Calu3 (cell line): ENCODE measurements around the gene EFCAB13. TPM values are rescaled to one million over a fixed set of nuclear protein-coding genes. Genes with fewer than 3 reads are reported as not detected.

Experiments
- BruUV-seq: library from RNA; stranded (reverse); fragments of 400-500 nt; replicated peaks from 2 replicates; lab custom pipeline; 2021; lab: Mats Ljungman, UMichigan
- CTCF ChIA-PET: fragments of 300-600 bp; sonication (Branson Sonifier 250); formaldehyde crosslinking; loops from one replicate; lab custom pipeline; 2022; ENCODE audit warnings: antibody characterized with exemption; lab: Charles Lee
- DNase-seq: peaks from one replicate; pipeline ENCODE4 v3.0.0; 2022
- H3K27ac Mint-ChIP-seq: one replicate; pipeline ENCODE4 v1.8.0; 2022; ENCODE audit warnings: mixed read lengths; ENCODE audit not compliant: unreplicated experiment
- H3K27me3 Mint-ChIP-seq: one replicate; pipeline ENCODE4 v1.8.0; 2022; ENCODE audit warnings: mixed read lengths; ENCODE audit not compliant: unreplicated experiment
- H3K36me3 Mint-ChIP-seq: one replicate; pipeline ENCODE4 v1.8.0; 2022; ENCODE audit warnings: mild to moderate bottlenecking, moderate library complexity, mixed read lengths; ENCODE audit not compliant: insufficient read depth, unreplicated experiment
- H3K4me1 Mint-ChIP-seq: one replicate; pipeline ENCODE4 v1.8.0; 2022; ENCODE audit warnings: mild to moderate bottlenecking, low read depth, mixed read lengths; ENCODE audit not compliant: unreplicated experiment
- H3K4me3 Mint-ChIP-seq: one replicate; pipeline ENCODE4 v1.8.0; 2022; ENCODE audit warnings: mild to moderate bottlenecking, low read depth, moderate library complexity, mixed read lengths; ENCODE audit not compliant: unreplicated experiment
- H3K9me3 Mint-ChIP-seq: one replicate; pipeline ENCODE4 v1.8.0; 2022; ENCODE audit warnings: low read depth, mixed read lengths; ENCODE audit not compliant: unreplicated experiment
- intact Hi-C: fragments of 100-400 bp; cut with micrococcal nuclease; formaldehyde crosslinking; loops from one replicate; pipeline ENCODE4 v1.10.0; 2022; ENCODE audit not compliant: unreplicated experiment
- total RNA-seq: library from RNA; stranded (reverse); gene quantifications from 2 replicates; pipeline ENCODE4 v1.2.3, GENCODE V29; 2022
- TF ChIP-seq, protein P1 (sequence below): fragments of 200-600 bp; IDR thresholded peaks from one replicate; pipeline ENCODE4 v1.8.0; 2022; ENCODE audit warnings: antibody characterized with exemption; ENCODE audit not compliant: unreplicated experiment

EFCAB13 gene
- total RNA-seq, 1 experiment from 2014 or later = 21.5 TPM

DNA sequence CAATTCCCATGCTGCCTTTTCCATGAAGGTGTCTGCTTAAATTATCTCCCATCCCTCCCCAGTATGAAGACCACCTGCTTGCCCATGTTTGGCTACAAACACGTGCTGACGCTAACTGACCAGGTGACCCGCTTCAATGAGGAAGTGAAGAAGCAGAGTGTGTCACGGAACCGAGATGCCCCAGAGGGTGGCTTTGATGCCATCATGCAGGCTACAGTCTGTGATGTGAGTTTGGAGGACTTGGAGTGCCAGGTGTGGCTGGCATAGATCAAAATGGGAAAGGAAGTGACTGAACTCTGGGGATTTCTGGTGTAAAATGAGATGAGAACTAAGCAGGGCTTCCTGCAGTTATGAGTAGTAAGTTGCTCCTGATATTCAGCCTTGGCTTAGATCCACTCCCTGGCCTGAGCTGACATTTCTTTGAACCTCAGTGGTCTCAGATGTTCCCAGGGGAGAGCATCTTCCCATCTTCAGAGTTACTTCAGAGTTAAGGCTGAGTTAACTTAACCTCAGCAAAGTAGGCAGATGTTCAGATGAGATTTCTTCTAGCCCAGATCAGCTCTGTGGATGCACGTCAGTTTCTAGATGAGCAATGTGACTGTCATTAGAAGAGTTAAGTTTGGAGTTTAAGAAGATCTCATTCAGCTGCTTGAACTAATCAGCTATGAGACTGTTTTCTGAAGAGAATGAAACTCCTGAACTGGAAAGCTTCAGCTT, 37.4 kb upstream of the EFCAB13 start:
- Mint-ChIP-seq H3K9me3 (no peaks in the 10 kb centered on the region), H3K27me3 (peaks cover 51% of the 10 kb centered on the region), H3K4me1 (peaks cover 14% of the 10 kb centered on the region), H3K4me3 (no peak overlapping the region), H3K27ac (no peak overlapping the region), H3K36me3 (no peaks in the 10 kb centered on the region)
- intact Hi-C loops = no loop called here
- CTCF ChIA-PET = interaction anchor here (1.4 kb wide), 1 partner anchor 37 kb away, joined by 3 read pairs; no protein-coding TSS in a partner anchor
- TF ChIP-seq, protein P1, sequence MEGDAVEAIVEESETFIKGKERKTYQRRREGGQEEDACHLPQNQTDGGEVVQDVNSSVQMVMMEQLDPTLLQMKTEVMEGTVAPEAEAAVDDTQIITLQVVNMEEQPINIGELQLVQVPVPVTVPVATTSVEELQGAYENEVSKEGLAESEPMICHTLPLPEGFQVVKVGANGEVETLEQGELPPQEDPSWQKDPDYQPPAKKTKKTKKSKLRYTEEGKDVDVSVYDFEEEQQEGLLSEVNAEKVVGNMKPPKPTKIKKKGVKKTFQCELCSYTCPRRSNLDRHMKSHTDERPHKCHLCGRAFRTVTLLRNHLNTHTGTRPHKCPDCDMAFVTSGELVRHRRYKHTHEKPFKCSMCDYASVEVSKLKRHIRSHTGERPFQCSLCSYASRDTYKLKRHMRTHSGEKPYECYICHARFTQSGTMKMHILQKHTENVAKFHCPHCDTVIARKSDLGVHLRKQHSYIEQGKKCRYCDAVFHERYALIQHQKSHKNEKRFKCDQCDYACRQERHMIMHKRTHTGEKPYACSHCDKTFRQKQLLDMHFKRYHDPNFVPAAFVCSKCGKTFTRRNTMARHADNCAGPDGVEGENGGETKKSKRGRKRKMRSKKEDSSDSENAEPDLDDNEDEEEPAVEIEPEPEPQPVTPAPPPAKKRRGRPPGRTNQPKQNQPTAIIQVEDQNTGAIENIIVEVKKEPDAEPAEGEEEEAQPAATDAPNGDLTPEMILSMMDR = no peak
- no peak for DNase-seq
- BruUV-seq = no TSS peak

GRCh38 chr17:47287068-47287467, 36.7 kb upstream of the EFCAB13 start:
- no peak for DNase-seq
- H3K27me3 Mint-ChIP-seq = peaks cover 51% of the 10 kb centered on the region
- H3K27ac Mint-ChIP-seq = no peak overlapping the region
- H3K9me3 Mint-ChIP-seq = no peaks in the 10 kb centered on the region
- H3K36me3 Mint-ChIP-seq = no peaks in the 10 kb centered on the region
- TF ChIP-seq, protein P1 = no peak
- no TSS peak for BruUV-seq
- CTCF ChIA-PET = interaction anchor here (0.7 to 1.4 kb wide), 2 partner anchors 38 to 102 kb away, joined by 3 to 9 read pairs; no protein-coding TSS in a partner anchor
- intact Hi-C loops = no loop called here
- H3K4me3 Mint-ChIP-seq = no peak overlapping the region
- peaks cover 14% of the 10 kb centered on the region for H3K4me1 Mint-ChIP-seq

DNA sequence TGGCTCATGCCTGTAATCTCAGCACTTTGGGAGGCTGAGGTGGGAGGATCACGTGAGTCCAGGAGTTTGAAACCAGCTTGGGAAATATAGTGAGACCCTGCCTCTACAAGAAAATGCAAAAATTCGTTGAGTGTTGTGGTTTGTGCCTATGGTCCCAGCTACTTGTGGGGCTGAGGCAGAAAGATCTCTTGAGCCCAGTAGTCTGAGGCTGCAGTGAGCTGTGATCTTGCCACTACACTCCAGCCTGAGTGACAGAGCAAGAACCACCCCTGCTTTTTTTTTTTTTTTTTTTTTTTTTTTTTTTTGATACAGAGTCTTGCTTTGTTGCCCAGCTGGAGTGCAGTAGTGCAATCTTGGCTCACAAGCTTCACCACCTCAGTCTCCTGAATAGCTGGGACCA, 36.1 kb upstream of the EFCAB13 start:
- TF ChIP-seq, protein P1 = no peak
- Mint-ChIP-seq H3K4me1 (peaks cover 14% of the 10 kb centered on the region), H3K27ac (no peak overlapping the region), H3K36me3 (no peaks in the 10 kb centered on the region), H3K27me3 (peaks cover 51% of the 10 kb centered on the region), H3K9me3 (no peaks in the 10 kb centered on the region), H3K4me3 (no peak overlapping the region)
- CTCF ChIA-PET = interaction anchor here (0.7 to 1.4 kb wide), 2 partner anchors 38 to 103 kb away, joined by 3 to 9 read pairs; no protein-coding TSS in a partner anchor
- intact Hi-C loops = no loop called here
- no peak for DNase-seq
- no TSS peak for BruUV-seq

DNA sequence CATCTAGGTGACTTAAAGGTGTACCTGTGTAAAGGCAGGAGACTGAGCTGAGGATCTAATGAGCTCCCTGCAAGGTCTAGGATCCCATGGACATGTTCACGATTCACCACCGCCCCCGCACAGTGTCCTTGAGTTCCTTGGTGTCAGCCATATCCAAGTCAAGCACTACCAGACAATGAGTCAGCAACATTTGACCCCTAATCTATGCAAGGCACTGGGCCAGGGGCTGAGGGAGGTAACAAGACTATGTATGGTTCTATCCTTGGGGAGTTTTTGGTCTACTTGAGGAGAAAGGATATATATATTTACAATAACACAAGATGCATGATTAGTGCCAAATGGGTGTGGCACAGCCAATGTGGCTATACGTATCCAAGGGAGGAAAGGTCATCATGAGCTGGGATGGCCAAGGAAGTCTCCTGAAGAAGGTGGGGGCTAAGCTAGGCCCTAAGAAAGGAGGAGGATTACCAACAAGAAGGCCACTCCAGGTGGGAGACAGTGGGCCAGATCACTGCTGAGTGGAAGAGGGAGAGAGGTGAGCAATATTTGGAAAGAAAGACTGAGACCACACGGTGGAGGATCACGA, 35.1 kb upstream of the EFCAB13 start:
- Mint-ChIP-seq H3K4me3 (no peak overlapping the region), H3K9me3 (no peaks in the 10 kb centered on the region), H3K36me3 (no peaks in the 10 kb centered on the region), H3K27ac (no peak overlapping the region), H3K4me1 (peaks cover 14% of the 10 kb centered on the region), H3K27me3 (peaks cover 44% of the 10 kb centered on the region)
- BruUV-seq = no TSS peak
- intact Hi-C loops = no loop called here
- CTCF ChIA-PET = interaction anchor here (0.5 to 0.9 kb wide), 2 partner anchors 17 to 83 kb away, joined by 4 to 5 read pairs; no protein-coding TSS in a partner anchor
- TF ChIP-seq, protein P1 = no peak
- no peak for DNase-seq
